GM12878 (cell line): ENCODE results near the gene AP1M2. TPM values are rescaled to one million over a fixed set of nuclear protein-coding genes. Genes with fewer than 3 reads are reported as not detected.

Source experiments
- CHD4 ChIP-seq: fragments of 200-600 bp; sonication (generic); IDR thresholded peaks from 2 replicates; pipeline ENCODE4 v1.6.1; 2016; ENCODE audit warnings: mild to moderate bottlenecking
- E2F8 ChIP-seq: fragments of 450-650 bp; IDR thresholded peaks from 2 replicates; pipeline ENCODE4 v1.6.1; 2018; ENCODE audit warnings: mild to moderate bottlenecking, low read depth, moderate library complexity; ENCODE audit not compliant: partially characterized antibody
- E4F1 ChIP-seq: fragments of 450-650 bp; IDR thresholded peaks from 2 replicates; pipeline ENCODE4 v1.6.1; 2018; ENCODE audit warnings: borderline replicate concordance, mild to moderate bottlenecking; ENCODE audit not compliant: partially characterized antibody
- EED ChIP-seq: sonication (generic); IDR thresholded peaks from 2 replicates; pipeline ENCODE4 v1.6.1; 2016; ENCODE audit warnings: antibody characterized with exemption, low read depth
- ESRRA ChIP-seq: IDR thresholded peaks from 2 replicates; pipeline ENCODE4 v1.6.1; 2012; ENCODE audit warnings: mild to moderate bottlenecking, low read length, improper control_type of control experiment
- MEF2A ChIP-seq: IDR thresholded peaks from 2 replicates; pipeline ENCODE4 v1.6.1; 2011; ENCODE audit warnings: low read depth, mild to moderate bottlenecking, low read length, moderate library complexity; ENCODE audit not compliant: insufficient read depth
- MEF2B ChIP-seq: fragments of 450-650 bp; IDR thresholded peaks from 2 replicates; pipeline ENCODE4 v1.6.1; 2018; ENCODE audit warnings: mild to moderate bottlenecking, moderate library complexity; ENCODE audit not compliant: partially characterized antibody, poor library complexity, severe bottlenecking
- MYC ChIP-seq: IDR thresholded peaks from 2 replicates; pipeline ENCODE4 v1.6.1; 2011; ENCODE audit warnings: mild to moderate bottlenecking, low read length, moderate library complexity, inconsistent platforms; ENCODE audit not compliant: insufficient read depth, insufficient replicate concordance, insufficient read length, severe bottlenecking
- NBN ChIP-seq: fragments of 450-650 bp; IDR thresholded peaks from 2 replicates; pipeline ENCODE4 v1.6.1; 2016
- NFYA ChIP-seq: IDR thresholded peaks from 2 replicates; pipeline ENCODE4 v1.6.1; 2011; ENCODE audit warnings: low read depth, mild to moderate bottlenecking, low read length, improper control_type of control experiment, borderline replicate concordance
- NR2C2 ChIP-seq: IDR thresholded peaks from 2 replicates; pipeline ENCODE4 v1.6.1; 2011; ENCODE audit warnings: borderline replicate concordance, low read depth; ENCODE audit not compliant: control insufficient read depth, insufficient read length
- RELA ChIP-seq: fragments of 450-650 bp; IDR thresholded peaks from 2 replicates; pipeline ENCODE4 v1.8.0; 2014; ENCODE audit warnings: borderline replicate concordance; ENCODE audit not compliant: partially characterized antibody
- SP1 ChIP-seq: IDR thresholded peaks from one replicate; pipeline ENCODE4 v1.6.1; 2011; ENCODE audit warnings: low read depth, low read length
- SREBF1 ChIP-seq: IDR thresholded peaks from 2 replicates; pipeline ENCODE4 v1.6.1; 2012; ENCODE audit warnings: mild to moderate bottlenecking, low read length
- SUZ12 ChIP-seq: fragments of 200-600 bp; sonication (generic); IDR thresholded peaks from one replicate; pipeline ENCODE4 v1.6.1; 2018; ENCODE audit warnings: antibody characterized with exemption, mild to moderate bottlenecking; ENCODE audit not compliant: unreplicated experiment
- TCF12 ChIP-seq: IDR thresholded peaks from 2 replicates; pipeline ENCODE4 v1.6.1; 2011; ENCODE audit warnings: low read depth, mild to moderate bottlenecking, low read length
- TCF3 ChIP-seq: IDR thresholded peaks from 2 replicates; pipeline ENCODE4 v1.6.1; 2012; ENCODE audit warnings: low read depth, mild to moderate bottlenecking, low read length, borderline replicate concordance; ENCODE audit not compliant: insufficient read depth
- USF1 ChIP-seq: IDR thresholded peaks from 2 replicates; pipeline ENCODE4 v1.6.1; 2011; ENCODE audit warnings: borderline replicate concordance, low read depth, mild to moderate bottlenecking, moderate library complexity, mixed read lengths, low read length; ENCODE audit not compliant: insufficient read depth; ENCODE audit errors: extremely low read length
- ZBTB4 ChIP-seq: fragments of 450-650 bp; formaldehyde crosslinking; IDR thresholded peaks from 2 replicates; pipeline ENCODE4 v1.4.0; 2022; ENCODE audit warnings: mild to moderate bottlenecking, moderate library complexity
- ZNF274 ChIP-seq: IDR thresholded peaks from one replicate; pipeline ENCODE4 v1.8.0; 2011; ENCODE audit not compliant: insufficient read length, insufficient read depth
- ZNF622 ChIP-seq: fragments of 450-650 bp; IDR thresholded peaks from 2 replicates; pipeline ENCODE4 v1.6.1; 2017; ENCODE audit warnings: mild to moderate bottlenecking, inconsistent platforms
- ZZZ3 ChIP-seq: IDR thresholded peaks from 2 replicates; pipeline ENCODE4 v1.6.1; 2011; ENCODE audit warnings: low read depth; ENCODE audit not compliant: control insufficient read depth, insufficient read length
- polyA plus RNA-seq, 11 experiments: library from polyadenylated mRNA; depleted of rRNA in 4 of 11; unstranded in 6 of 11; stranded (reverse) in 5 of 11; fragments of >200 nt; fragmentation: Nextera tagmentation in 4 of 11; fragmentation: Illumina TruSeq in 1 of 11; extraction: Ambion mirVana in 4 of 11; extraction: Trizol in 1 of 11; gene quantifications; 1 replicate in 1 of 11; 2 replicates in 10 of 11; pipeline versions ENCODE4 v1.2.1 to v1.2.3, GENCODE V29; 2011 to 2016; ENCODE audit warnings: inconsistent platforms in 2 of 11, missing spikeins in 2 of 11, low read depth in 1 of 11
- total RNA-seq, 4 experiments: library from RNA; depleted of rRNA in 3 of 4; stranded (reverse); fragments of >200 nt in 3 of 4; fragmentation: Illumina TruSeq in 1 of 4; extraction: Trizol in 1 of 4; gene quantifications; 2 replicates each; pipeline versions ENCODE4 v1.2.1 to v1.2.3, GENCODE V29; 2013 to 2021

AP1M2 gene
- total and polyA plus RNA-seq, 10 of the 15 experiments (the other 5 are each of a cell fraction or from before 2014, with no cell fraction given): 0.72 TPM; not detected in 9

- TF ChIP-seq USF1: no peak
- no peak for TF ChIP-seq CHD4
- no peak for TF ChIP-seq EED
- peak; percentile 85 for TF ChIP-seq TCF12
- TF ChIP-seq RELA: no peak
- TF ChIP-seq ZNF622: no peak
- no peak for TF ChIP-seq ZZZ3
- no peak for TF ChIP-seq MEF2B
- peak; percentile 63 for TF ChIP-seq TCF3
- no peak for TF ChIP-seq MYC
- no peak for TF ChIP-seq E2F8
- TF ChIP-seq E4F1: no peak
- TF ChIP-seq ESRRA: no peak
- TF ChIP-seq NBN: peak; percentile 45; the same call in 1 of the 2 replicates
- TF ChIP-seq NFYA: no peak
- no peak for TF ChIP-seq SUZ12
- TF ChIP-seq ZNF274: no peak
- no peak for TF ChIP-seq MEF2A
- no peak for TF ChIP-seq SP1
- no peak for TF ChIP-seq ZBTB4 (CRISPR knock-in tag)
- no peak for TF ChIP-seq NR2C2
- no peak for TF ChIP-seq SREBF1
These were observed 33.1 kb downstream of the AP1M2 start (continued) for GRCh38 chr19:10553943-10554381.
